B cell (primary cell): ENCODE results near the gene KLHL36. TPM values are rescaled to one million over a fixed set of nuclear protein-coding genes. Genes with fewer than 3 reads are reported as not detected.

Experiments
- ATAC-seq: fragments of 200-7000 bp; cut with Tn5 transposase; one replicate; pipeline ENCODE4 v1.10.0; 2021; ENCODE audit warnings: low read depth, mild to moderate bottlenecking, moderate number of reproducible peaks, moderate library complexity
- CTCF ChIA-PET: fragments of 350-600 bp; sonication (Branson Sonifier 250); formaldehyde crosslinking; loops from one replicate; lab custom pipeline; 2021; ENCODE audit warnings: antibody characterized with exemption, inconsistent platforms; lab: Charles Lee
- POLR2A ChIA-PET: fragments of 350-600 bp; sonication (Branson Sonifier 250); formaldehyde crosslinking; loops from one replicate; lab custom pipeline; 2021; ENCODE audit warnings: antibody characterized with exemption; lab: Charles Lee
- DNase-seq: peaks from one replicate; pipeline ENCODE4 v3.0.0; 2013
- H2AFZ ChIP-seq: 2 replicates; pipeline ENCODE4 v1.6.1; 2012; ENCODE audit warnings: mild to moderate bottlenecking, low read depth, low read length; ENCODE audit not compliant: insufficient read depth, poor library complexity, severe bottlenecking
- H3K27ac ChIP-seq, 2 donors: 1 replicate in 1 of 2; 2 replicates in 1 of 2; pipeline ENCODE4 v1.5.1; 2012 to 2013; ENCODE audit warnings: low read length in 2 of 2, mild to moderate bottlenecking in 2 of 2, moderate library complexity in 1 of 2
- H3K27me3 ChIP-seq, 4 experiments: fragments of 200-600 bp in 1 of 4; sonication (generic) in 1 of 4; replicated peaks in 1 of 4; 1 replicate in 2 of 4; 2 replicates in 2 of 4; pipeline versions ENCODE4 v1.6.1 to v1.7.0; 2013 to 2016; ENCODE audit warnings: low read length in 3 of 4, mild to moderate bottlenecking in 2 of 4, mixed read lengths in 1 of 4, moderate library complexity in 1 of 4; ENCODE audit not compliant: insufficient read depth in 4 of 4, control insufficient read depth in 3 of 4; ENCODE audit errors: control extremely low read depth in 1 of 4
- H3K36me3 ChIP-seq, 2 experiments: replicated peaks in 1 of 2; 1 replicate in 1 of 2; 2 replicates in 1 of 2; pipeline versions ENCODE4 v1.6.1 to v1.7.1; 2013; ENCODE audit warnings: low read length in 1 of 2; ENCODE audit not compliant: insufficient read depth in 2 of 2, control insufficient read depth in 1 of 2; ENCODE audit errors: control extremely low read depth in 1 of 2, extremely low read depth in 1 of 2
- H3K4me1 ChIP-seq, 2 donors: fragments of 200-600 bp in 1 of 2; sonication (generic) in 1 of 2; 1 replicate in 1 of 2; 2 replicates in 1 of 2; pipeline versions ENCODE4 v1.5.1 to v1.6.1; 2013 to 2017; ENCODE audit warnings: low read length in 2 of 2; ENCODE audit not compliant: control insufficient read depth in 2 of 2, insufficient read depth in 2 of 2
- H3K4me2 ChIP-seq: replicated peaks from 2 replicates; pipeline ENCODE3; 2012; ENCODE audit warnings: mild to moderate bottlenecking, low read depth, low read length; ENCODE audit not compliant: poor library complexity, severe bottlenecking
- H3K4me3 ChIP-seq, 5 experiments: fragments of 200-600 bp in 1 of 5; sonication (generic) in 1 of 5; 1 replicate in 3 of 5; 2 replicates in 2 of 5; pipeline versions ENCODE4 v1.5.1 to v1.7.0; 2011 to 2016; ENCODE audit warnings: low read length in 4 of 5, mild to moderate bottlenecking in 4 of 5, low read depth in 2 of 5, control low read depth in 1 of 5, moderate library complexity in 1 of 5; ENCODE audit not compliant: insufficient read depth in 1 of 5; ENCODE audit errors: control extremely low read depth in 1 of 5, extremely low read depth in 1 of 5
- H3K79me2 ChIP-seq: fragments of 200-600 bp; sonication (generic); one replicate; pipeline ENCODE4 v1.6.0; 2016; ENCODE audit warnings: low read length; ENCODE audit not compliant: control insufficient read depth, insufficient read depth
- H3K9ac ChIP-seq: fragments of 200-600 bp; sonication (generic); 2 replicates; pipeline ENCODE4 v1.6.1; 2017; ENCODE audit warnings: mild to moderate bottlenecking, low read length, moderate library complexity
- H3K9me3 ChIP-seq, 3 donors: one replicate each; pipeline versions ENCODE4 v1.6.1 to v1.7.1; 2013; ENCODE audit warnings: low read length in 2 of 3; ENCODE audit not compliant: control insufficient read depth in 2 of 3, insufficient read depth in 1 of 3; ENCODE audit errors: control extremely low read depth in 1 of 3
- H4K20me1 ChIP-seq: 2 replicates; pipeline ENCODE4 v1.6.0; 2012; ENCODE audit warnings: mild to moderate bottlenecking, low read length; ENCODE audit not compliant: insufficient read depth, control insufficient read depth, poor library complexity, severe bottlenecking
- H3K27ac Mint-ChIP-seq: one replicate; pipeline ENCODE4 v1.8.0; 2021; ENCODE audit warnings: mixed read lengths
- H3K27me3 Mint-ChIP-seq: one replicate; pipeline ENCODE4 v1.8.0; 2021; ENCODE audit warnings: mixed read lengths
- H3K4me1 Mint-ChIP-seq: one replicate; pipeline ENCODE4 v1.8.0; 2021; ENCODE audit warnings: mixed read lengths
- H3K4me3 Mint-ChIP-seq: one replicate; pipeline ENCODE4 v1.8.0; 2021; ENCODE audit warnings: mixed read lengths
- H3K9me3 Mint-ChIP-seq: one replicate; pipeline ENCODE4 v1.8.0; 2022; ENCODE audit warnings: mixed read lengths; ENCODE audit not compliant: insufficient read depth
- EZH2 ChIP-seq: IDR thresholded peaks from 2 replicates; pipeline ENCODE4 v1.6.1; 2012; ENCODE audit warnings: borderline replicate concordance, low read depth, mild to moderate bottlenecking, moderate library complexity, low read length; ENCODE audit not compliant: insufficient read depth, poor library complexity, severe bottlenecking
- WGBS: methylation state at CpG from one replicate; pipeline ENCODE4 v1.1.5; 2013; ENCODE audit warnings: missing lambda C conversion rate; ENCODE audit not compliant: insufficient coverage; 5-methylcytosine and 5-hydroxymethylcytosine counted together
- intact Hi-C: fragments of 100-400 bp; cut with micrococcal nuclease; formaldehyde crosslinking; loops from one replicate; pipeline ENCODE4 v1.10.0; 2022
- polyA plus RNA-seq: library from polyadenylated mRNA; depleted of rRNA; stranded (reverse); fragments of >200 nt; gene quantifications from 2 replicates; pipeline ENCODE4 v1.2.3, GENCODE V29; 2012
- total RNA-seq, 2 donors: library from RNA; stranded (reverse); fragments of 120-200 nt in 1 of 2; gene quantifications; 1 replicate in 1 of 2; 2 replicates in 1 of 2; pipeline versions ENCODE4 v1.2.3 to v1.2.4, GENCODE V29; 2013 to 2022
- TF ChIP-seq, protein P1 (sequence below): fragments of 200-600 bp; IDR thresholded peaks from one replicate; pipeline ENCODE4 v1.8.0; 2022; ENCODE audit warnings: antibody characterized with exemption, mild to moderate bottlenecking

Gene KLHL36
- total and polyA plus RNA-seq, 2 donors (not counting 1 experiment from before 2014, with no cell fraction given) = 90.3 to 135 TPM

DNA sequence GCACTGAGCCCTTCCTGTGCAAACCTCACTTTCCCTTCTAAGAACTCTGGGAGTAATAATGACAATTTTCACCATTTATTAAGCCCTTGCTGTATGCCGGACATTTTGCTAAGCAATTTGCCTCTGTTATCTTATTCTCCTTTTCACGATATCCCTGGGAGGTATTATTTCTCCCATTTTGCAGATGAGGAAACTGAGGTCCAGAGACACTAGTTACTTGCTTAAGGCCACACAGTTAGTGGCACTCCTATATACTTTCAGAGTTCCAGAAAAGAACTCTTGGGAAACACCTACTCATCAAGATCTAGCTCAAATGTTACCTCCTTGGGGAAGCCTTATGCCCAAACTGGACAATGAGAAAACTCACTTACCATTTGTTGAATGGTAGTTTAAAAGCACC, 46.7 kb downstream of the KLHL36 start:
- no peak overlapping the region for H3K4me3 Mint-ChIP-seq
- Histone ChIP-seq H3K36me3 (no peaks in the 10 kb centered on the region), H3K9ac (no peak overlapping the region), H3K4me1 (peaks cover 5 to 6% of the 10 kb centered on the region in 2 donors), H3K4me3 (no peak overlapping the region), H3K27ac (no peak overlapping the region), H3K4me2 (no peak overlapping the region), H4K20me1 (no peaks in the 10 kb centered on the region), H3K27me3 (no peaks in the 10 kb centered on the region), H3K9me3 (no peaks in the 10 kb centered on the region), H3K79me2 (peaks cover 8% of the 10 kb centered on the region), H2AFZ (no peak overlapping the region)
- H3K4me1 Mint-ChIP-seq = peaks cover 6% of the 10 kb centered on the region
- TF ChIP-seq EZH2 = no peak
- TF ChIP-seq, protein P1, sequence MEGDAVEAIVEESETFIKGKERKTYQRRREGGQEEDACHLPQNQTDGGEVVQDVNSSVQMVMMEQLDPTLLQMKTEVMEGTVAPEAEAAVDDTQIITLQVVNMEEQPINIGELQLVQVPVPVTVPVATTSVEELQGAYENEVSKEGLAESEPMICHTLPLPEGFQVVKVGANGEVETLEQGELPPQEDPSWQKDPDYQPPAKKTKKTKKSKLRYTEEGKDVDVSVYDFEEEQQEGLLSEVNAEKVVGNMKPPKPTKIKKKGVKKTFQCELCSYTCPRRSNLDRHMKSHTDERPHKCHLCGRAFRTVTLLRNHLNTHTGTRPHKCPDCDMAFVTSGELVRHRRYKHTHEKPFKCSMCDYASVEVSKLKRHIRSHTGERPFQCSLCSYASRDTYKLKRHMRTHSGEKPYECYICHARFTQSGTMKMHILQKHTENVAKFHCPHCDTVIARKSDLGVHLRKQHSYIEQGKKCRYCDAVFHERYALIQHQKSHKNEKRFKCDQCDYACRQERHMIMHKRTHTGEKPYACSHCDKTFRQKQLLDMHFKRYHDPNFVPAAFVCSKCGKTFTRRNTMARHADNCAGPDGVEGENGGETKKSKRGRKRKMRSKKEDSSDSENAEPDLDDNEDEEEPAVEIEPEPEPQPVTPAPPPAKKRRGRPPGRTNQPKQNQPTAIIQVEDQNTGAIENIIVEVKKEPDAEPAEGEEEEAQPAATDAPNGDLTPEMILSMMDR = no peak
- ChIA-PET CTCF (interaction anchor here (1.1 to 3.9 kb wide), 4 partner anchors 23 to 72 kb away, joined by 3 to 13 read pairs (median 6); no protein-coding TSS in a partner anchor), POLR2A (no interaction called here)
- ATAC-seq (no peak), DNase-seq (no peak)
- no peaks in the 10 kb centered on the region for H3K27me3 Mint-ChIP-seq
- intact Hi-C loops = no loop called here
- no CpG with 5 or more reads among the region's 2 CpGs for WGBS
- no peak overlapping the region for H3K27ac Mint-ChIP-seq
- H3K9me3 Mint-ChIP-seq = no peaks in the 10 kb centered on the region

DNA sequence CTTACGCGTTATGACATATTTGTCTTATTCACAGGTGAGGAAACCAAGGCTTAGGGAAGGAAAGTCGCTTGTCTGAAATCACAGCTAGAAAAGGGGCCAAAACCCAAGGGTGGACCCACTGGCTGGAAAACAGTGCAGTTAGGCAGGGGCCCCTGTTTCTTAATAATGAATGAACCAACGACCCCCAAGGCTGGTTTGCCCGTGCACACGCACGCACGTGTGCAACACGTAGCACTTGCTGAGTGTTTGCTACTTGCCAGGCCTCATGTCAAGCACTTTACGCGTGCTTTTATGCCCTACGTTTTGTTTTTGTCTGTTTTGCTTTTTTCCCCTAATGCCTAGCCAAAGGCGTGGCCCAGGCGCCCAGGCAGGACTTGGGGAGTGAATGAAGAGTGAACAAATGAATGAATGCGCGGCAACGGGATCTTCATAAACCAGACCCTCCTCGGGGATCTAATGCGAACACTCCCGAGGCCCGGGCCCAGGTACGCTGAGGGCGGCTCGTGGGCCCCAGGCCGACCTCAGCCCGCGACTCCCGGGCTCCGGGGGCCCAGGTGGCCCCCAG, 50.9 kb downstream of the KLHL36 start:
- Histone ChIP-seq H3K27me3 (no peaks in the 10 kb centered on the region), H3K9me3 (no peaks in the 10 kb centered on the region), H3K27ac (peak overlapping the region in 1 of 2 donors; percentile 91), H3K4me3 (peak overlapping the region; percentile 55 to 88 (median 76)), H3K4me2 (peak overlapping the region; percentile 87), H3K9ac (peak overlapping the region; percentile 91), H4K20me1 (peaks cover 22% of the 10 kb centered on the region), H3K4me1 (peaks cover 8 to 31% of the 10 kb centered on the region in 2 donors), H2AFZ (peak overlapping the region; percentile 97), H3K79me2 (peaks cover 49% of the 10 kb centered on the region), H3K36me3 (no peaks in the 10 kb centered on the region)
- DNase-seq = no peak
- no peak for TF ChIP-seq EZH2
- TF ChIP-seq, protein P1 = no peak
- H3K4me3 Mint-ChIP-seq = peak overlapping the region; percentile 99
- no peaks in the 10 kb centered on the region for H3K27me3 Mint-ChIP-seq
- no peaks in the 10 kb centered on the region for H3K9me3 Mint-ChIP-seq
- ChIA-PET POLR2A (no interaction called here), CTCF (interaction anchor here (1.1 to 2.6 kb wide), 2 partner anchors 26 to 136 kb away, joined by 3 to 11 read pairs; no protein-coding TSS in a partner anchor)
- peaks cover 35% of the 10 kb centered on the region for H3K4me1 Mint-ChIP-seq
- WGBS = 25% methylated on average over 29 of the region's 29 CpGs
- peak overlapping the region; percentile 91 for H3K27ac Mint-ChIP-seq
- intact Hi-C loops = no loop called here
- no peak for ATAC-seq
